Hematopoietic multipotent progenitor cell (in vitro differentiated cells): ENCODE measurements around the gene GDA. TPM values are rescaled to one million over a fixed set of nuclear protein-coding genes. Genes with fewer than 3 reads are reported as not detected.

Experiments
- DNase-seq, 3 donors: peaks; one replicate each; pipeline ENCODE4 v3.0.0-alpha.2; 2011 to 2015; ENCODE audit warnings: low read depth in 2 of 3, low spot score in 2 of 3
- total RNA-seq: library from RNA; depleted of rRNA; stranded (reverse); fragments of >200 nt; gene quantifications from one replicate; pipeline ENCODE4 v1.2.3, GENCODE V29; 2012

The GDA gene
- total RNA-seq = under 0.01 TPM

- no peak for DNase-seq
Measured at GRCh38 chr9:72149231-72149975, at the start of gene GDA. GDA (plus strand) TSS chr9:72149440; CDS start chr9:72149560, 120 bp downstream.

GRCh38 chr9:72102520-72102919 is 46.7 kb upstream of the GDA start:
- DNase-seq = no peak

GRCh38 chr9:72113056-72113455 is 36.2 kb upstream of the GDA start:
- DNase-seq = no peak

GRCh38 chr9:72119853-72120252 is 29.4 kb upstream of the GDA start:
- no peak for DNase-seq

- no peak for DNase-seq
Measured at GRCh38 chr9:72124947-72125346, 24.3 kb upstream of the GDA start.

- no peak for DNase-seq
Measured at GRCh38 chr9:72127753-72128152, 21.5 kb upstream of the GDA start.

GRCh38 chr9:72128526-72128925 is 20.7 kb upstream of the GDA start:
- DNase-seq = no peak

GRCh38 chr9:72129271-72130156 is 19.7 kb upstream of the GDA start:
- DNase-seq = no peak

GRCh38 chr9:72130321-72130720 is 18.9 kb upstream of the GDA start:
- DNase-seq = no peak

- DNase-seq = no peak
Measured at GRCh38 chr9:72131206-72131605, 18.0 kb upstream of the GDA start.

- DNase-seq = no peak
Measured at GRCh38 chr9:72132052-72132451, 17.2 kb upstream of the GDA start.

GRCh38 chr9:72133365-72134035 is 15.7 kb upstream of the GDA start:
- DNase-seq = no peak

- DNase-seq = no peak
Measured at GRCh38 chr9:72134801-72135200, 14.4 kb upstream of the GDA start.

GRCh38 chr9:72137697-72138365 is 11.4 kb upstream of the GDA start:
- DNase-seq = no peak

- no peak for DNase-seq
Measured at GRCh38 chr9:72139226-72139625, 10.0 kb upstream of the GDA start.

GRCh38 chr9:72140586-72140985 is 8.7 kb upstream of the GDA start:
- no peak for DNase-seq

- no peak for DNase-seq
Measured at GRCh38 chr9:72141484-72141883, 7.8 kb upstream of the GDA start.

- DNase-seq = no peak
Measured at GRCh38 chr9:72144756-72145492, 4.3 kb upstream of the GDA start.

- no peak for DNase-seq
Measured at GRCh38 chr9:72145733-72146505, 3.3 kb upstream of the GDA start.
